Tracheal epithelial cell (primary cell): Measurements from ENCODE around the gene DEDD2. TPM values are rescaled to one million over a fixed set of nuclear protein-coding genes. Genes with fewer than 3 reads are reported as not detected.

Experiments used
- total RNA-seq: library from RNA; depleted of rRNA; stranded (reverse); fragments of >200 nt; gene quantifications from 2 replicates; pipeline ENCODE4 v1.2.1, GENCODE V29; 2014

Gene DEDD2, protein sequence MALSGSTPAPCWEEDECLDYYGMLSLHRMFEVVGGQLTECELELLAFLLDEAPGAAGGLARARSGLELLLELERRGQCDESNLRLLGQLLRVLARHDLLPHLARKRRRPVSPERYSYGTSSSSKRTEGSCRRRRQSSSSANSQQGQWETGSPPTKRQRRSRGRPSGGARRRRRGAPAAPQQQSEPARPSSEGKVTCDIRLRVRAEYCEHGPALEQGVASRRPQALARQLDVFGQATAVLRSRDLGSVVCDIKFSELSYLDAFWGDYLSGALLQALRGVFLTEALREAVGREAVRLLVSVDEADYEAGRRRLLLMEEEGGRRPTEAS
- total RNA-seq: 37.3 and 44.8 TPM in 2 replicates

DNA sequence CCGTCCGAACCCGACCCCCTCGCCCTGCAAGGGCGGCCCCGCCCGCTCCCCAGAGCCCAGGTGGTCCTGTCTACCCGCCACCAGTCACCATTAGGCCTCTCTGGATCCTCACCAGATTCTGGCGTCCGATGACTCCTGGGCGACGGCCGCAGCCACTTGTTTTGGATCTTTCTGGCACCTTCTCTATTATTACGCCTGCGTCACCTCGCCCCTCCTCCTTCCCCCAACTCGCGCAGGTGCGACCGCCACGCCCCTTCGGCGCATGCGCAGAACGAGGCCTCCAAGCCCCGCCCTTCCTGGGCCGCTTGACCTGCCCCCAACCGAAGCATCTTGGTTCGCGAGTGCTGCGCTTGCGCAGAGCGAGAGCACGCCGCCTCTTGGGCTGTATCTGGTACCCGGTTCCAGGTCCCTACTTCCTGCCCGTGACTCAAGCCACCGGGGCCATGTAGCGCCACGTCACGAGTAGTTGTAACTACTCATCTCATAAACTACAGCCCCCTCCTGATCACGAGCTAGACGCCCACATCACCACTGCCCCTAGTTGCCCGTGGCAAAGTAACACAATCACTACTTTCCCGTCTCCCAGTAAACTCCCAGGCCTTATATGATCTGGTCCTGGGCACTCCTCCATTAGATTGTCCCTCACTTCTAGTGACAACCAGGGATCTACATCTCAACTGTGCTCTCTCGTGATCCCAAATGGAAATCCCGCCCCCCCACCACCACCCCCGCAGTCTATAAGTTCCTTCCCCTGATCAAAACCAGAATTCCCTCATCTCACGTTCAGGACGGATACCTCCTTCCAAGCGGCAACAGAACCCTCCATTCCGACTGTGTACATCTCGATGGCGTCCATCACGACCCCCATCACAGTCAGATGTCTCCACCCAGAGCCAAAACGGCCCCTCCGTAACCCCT, at the start of gene DEDD2:
TSS of gene DEDD2 (minus strand) at position 158 of the 918 bp plus-strand sequence. CDS start 670 bp downstream, outside the sequence.

DNA sequence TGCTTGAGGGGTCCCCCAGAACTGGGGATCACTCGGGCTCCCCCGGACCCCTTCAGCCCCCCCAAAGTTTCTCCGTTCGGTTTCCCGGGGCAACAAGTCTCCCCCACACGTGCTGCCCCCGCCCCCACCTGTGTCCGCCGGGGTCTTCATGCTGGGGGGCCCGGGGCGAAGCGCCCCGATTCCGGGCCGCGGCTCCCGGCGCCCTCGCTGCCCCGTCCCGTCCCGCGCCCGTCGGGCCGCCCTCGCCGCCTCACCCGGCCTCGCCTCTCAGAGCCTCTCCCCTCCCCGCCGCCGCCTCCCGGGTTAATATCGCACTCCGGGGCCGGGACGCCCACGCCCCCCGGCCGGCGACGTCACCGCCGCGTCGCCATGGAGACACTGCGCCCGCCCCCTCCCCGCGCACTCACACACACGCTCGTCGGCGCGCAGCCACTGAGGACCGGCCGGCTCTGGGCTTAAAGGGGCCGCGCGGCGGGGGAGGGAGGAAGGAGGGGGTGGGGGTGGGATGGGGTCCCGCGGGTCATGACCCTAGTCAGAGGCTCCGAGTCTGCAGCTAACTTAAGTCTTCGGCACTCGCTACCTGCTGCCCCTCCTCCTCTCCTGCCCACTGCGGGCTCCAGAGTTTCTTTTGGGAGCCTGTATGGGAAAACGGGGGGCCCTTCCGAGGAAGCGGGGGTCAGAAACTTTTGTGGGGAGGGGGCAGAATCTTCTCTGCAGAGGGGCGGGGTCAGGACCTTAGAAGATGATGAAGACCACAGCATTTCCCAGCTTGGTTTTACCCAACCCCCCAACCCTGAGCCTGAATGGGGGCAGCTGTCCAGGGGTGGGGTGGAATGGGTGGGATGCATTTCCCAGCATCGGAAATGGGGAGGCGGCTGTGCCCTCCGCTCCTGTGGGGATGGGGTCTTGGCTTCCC, 37.6 kb upstream of the DEDD2 start, which contains the start of gene ERF:
TSS of gene ERF (minus strand) at position 279 of the 916 bp plus-strand sequence. CDS start at position 150, 129 bp downstream.

DNA sequence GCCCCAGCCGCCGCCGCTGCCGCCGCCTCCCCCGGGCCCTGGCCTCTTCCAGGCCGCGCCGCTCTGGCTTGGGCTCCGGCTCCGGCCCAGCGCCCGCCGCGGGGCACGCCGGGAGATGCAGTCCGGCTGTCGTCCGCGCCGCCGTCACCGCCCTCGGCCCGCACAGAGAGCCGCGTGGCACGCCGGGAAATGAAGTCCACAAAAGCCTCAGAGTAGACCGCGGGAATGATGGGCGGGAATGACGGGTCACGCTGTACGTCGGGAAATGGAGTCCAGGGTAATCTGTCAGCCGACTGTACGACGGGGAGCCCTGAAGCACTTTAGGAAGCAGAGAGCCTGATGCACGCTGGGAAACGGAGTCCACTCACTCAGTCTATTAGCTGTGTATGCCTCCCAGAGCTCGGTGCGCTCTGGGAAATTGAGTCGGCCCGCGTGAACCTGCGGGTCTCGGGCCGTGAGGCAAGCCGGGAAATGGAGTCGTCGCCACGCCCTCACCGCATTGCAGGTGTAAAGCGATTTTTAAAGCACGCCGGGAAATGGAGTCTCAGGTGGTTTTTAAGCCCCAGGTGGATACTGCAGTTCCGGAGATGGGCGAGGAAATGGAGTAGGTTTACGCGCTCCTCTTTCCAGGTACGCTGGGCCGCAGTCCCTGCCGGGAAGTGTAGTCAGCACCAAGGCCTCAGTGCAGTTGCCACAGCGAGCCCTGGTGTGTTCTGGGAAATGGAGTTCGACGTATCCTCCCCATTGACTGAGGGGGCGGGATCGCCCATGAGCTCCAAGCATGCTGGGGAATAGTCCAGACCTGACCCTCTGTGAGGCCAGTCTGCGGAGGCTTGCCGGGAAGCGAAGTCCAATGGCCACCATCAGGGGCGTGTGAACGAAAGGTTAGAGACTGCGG, 25.3 kb upstream of the DEDD2 start, which contains the start of gene GSK3A:
TSS of gene GSK3A (minus strand) at position 91 of the 898 bp plus-strand sequence. CDS start 137 bp downstream, outside the sequence.

DNA sequence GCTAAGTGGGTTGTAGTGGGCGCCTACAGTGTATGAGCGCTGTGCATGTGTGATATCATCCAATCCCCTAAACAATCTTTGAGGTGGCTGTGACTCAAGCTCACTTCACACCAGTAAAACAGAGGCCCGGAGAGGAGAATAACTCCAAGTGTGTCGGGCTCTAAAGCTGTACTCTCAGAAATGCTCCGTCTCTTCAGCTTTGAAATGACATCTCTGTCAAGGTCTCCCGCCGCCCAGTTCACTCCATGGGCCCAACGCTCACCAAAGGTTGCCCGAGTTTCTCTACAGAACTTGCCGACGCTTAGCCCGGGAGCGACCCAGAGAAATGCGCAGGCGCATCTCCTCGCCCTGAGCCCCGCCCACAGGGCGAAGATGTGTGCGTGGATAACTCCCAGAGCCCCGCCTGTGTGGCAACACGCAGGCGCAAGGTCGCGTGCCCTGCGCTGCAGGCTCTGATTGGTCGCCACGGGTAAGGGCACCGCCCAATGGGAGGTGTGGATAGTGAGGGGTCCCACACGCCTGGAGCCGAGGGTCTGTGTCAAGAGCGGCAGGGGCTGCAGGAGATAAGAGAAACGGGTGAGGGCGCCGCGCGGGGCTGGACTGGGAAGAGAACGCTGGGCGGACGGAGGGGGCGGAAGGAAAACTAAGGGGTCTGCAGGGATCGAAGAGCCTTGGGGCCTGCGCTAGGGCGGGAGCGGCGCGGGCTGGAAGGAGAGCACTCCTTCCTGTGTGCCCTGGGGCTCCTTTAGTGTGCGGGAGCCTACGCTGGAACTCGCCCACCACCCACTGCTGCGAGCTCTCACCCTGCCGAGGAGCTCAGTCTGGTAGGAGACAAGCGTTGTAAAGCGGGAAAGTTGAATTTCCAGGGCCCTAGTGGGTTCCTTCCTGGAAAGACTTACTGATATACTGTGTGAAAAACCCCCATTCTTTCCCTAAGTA, 2.6 kb upstream of the DEDD2 start, which contains the start of gene ZNF526:
TSS of gene ZNF526 (plus strand) at position 501 of the 939 bp plus-strand sequence. CDS start 4,092 bp downstream, outside the sequence.

Other genes starting within 250 kb of the DEDD2 start
- under 0.01 TPM in 1 of 2 replicates, not detected in the other for gene ATP1A3, start 223.4 kb downstream of the DEDD2 start, total RNA-seq
- under 0.01 and 2.4 TPM in 2 replicates for gene GRIK5, start 147.5 kb downstream of the DEDD2 start, total RNA-seq
- gene ZNF574, start 141.5 kb downstream of the DEDD2 start, total RNA-seq: 14.5 and 18.1 TPM in 2 replicates
- gene POU2F2, start 85.2 kb downstream of the DEDD2 start, total RNA-seq: 0.21 and 1.4 TPM in 2 replicates
- gene ZNF526, start 2.6 kb upstream of the DEDD2 start, total RNA-seq: 8.1 and 9.6 TPM in 2 replicates
- 18.3 and 20.5 TPM in 2 replicates for gene GSK3A, start 24.9 kb upstream of the DEDD2 start, total RNA-seq
- gene ERF, start 37.5 kb upstream of the DEDD2 start, total RNA-seq: 20.2 and 33.0 TPM in 2 replicates
- gene CIC, start 51.6 kb upstream of the DEDD2 start, total RNA-seq: 13.0 and 18.3 TPM in 2 replicates
- gene PRR19, start 84.5 kb upstream of the DEDD2 start, total RNA-seq: under 0.01 and 0.43 TPM in 2 replicates
- 43.1 and 75.7 TPM in 2 replicates for gene PAFAH1B3, start 84.9 kb upstream of the DEDD2 start, total RNA-seq
- not detected in 2 replicates for gene TMEM145, start 95.6 kb upstream of the DEDD2 start, total RNA-seq
- 14.5 and 15.1 TPM in 2 replicates for gene MEGF8, start 108.0 kb upstream of the DEDD2 start, total RNA-seq
- gene CNFN, start 172.6 kb upstream of the DEDD2 start, total RNA-seq: 0.72 TPM in 1 of 2 replicates, not detected in the other
- gene LIPE, start 209.7 kb upstream of the DEDD2 start, total RNA-seq: 4.1 and 12.8 TPM in 2 replicates
- 1.2 and 3.8 TPM in 2 replicates for gene CXCL17, start 225.3 kb upstream of the DEDD2 start, total RNA-seq